HEK293 (cell line): ENCODE data around the gene EBF3.

ENCODE experiments used
- ZBTB7A ChIP-seq: fragments of 450-650 bp; formaldehyde crosslinking; IDR thresholded peaks from 2 replicates; pipeline ENCODE4 v1.5.1; 2016; ENCODE audit warnings: low read depth, missing biosample characterization, missing genetic modification characterization
- ZNF335 ChIP-seq: fragments of 450-650 bp; formaldehyde crosslinking; conservative IDR thresholded peaks from 2 replicates; pipeline ENCODE4 v1.5.1; 2016; ENCODE audit warnings: missing biosample characterization, missing genetic modification characterization
- ZNF354C ChIP-seq: fragments of 450-650 bp; formaldehyde crosslinking; IDR thresholded peaks from 2 replicates; pipeline ENCODE4 v1.5.1; 2016; ENCODE audit warnings: missing biosample characterization, missing genetic modification characterization, low read depth, borderline replicate concordance
- ZNF404 ChIP-seq: fragments of 450-650 bp; formaldehyde crosslinking; IDR thresholded peaks from 2 replicates; pipeline ENCODE4 v1.5.1; 2017; ENCODE audit warnings: missing biosample characterization, missing genetic modification characterization
- ZNF510 ChIP-seq: fragments of 450-650 bp; formaldehyde crosslinking; IDR thresholded peaks from 2 replicates; pipeline ENCODE4 v1.5.1; 2018; ENCODE audit warnings: mild to moderate bottlenecking, missing genetic modification characterization, missing biosample characterization; ENCODE audit not compliant: insufficient replicate concordance
- ZNF629 ChIP-seq: fragments of 450-650 bp; formaldehyde crosslinking; IDR thresholded peaks from 2 replicates; pipeline ENCODE4 v1.5.1; 2017; ENCODE audit warnings: missing biosample characterization, missing genetic modification characterization
- ZNF707 ChIP-seq: fragments of 450-650 bp; formaldehyde crosslinking; IDR thresholded peaks from 2 replicates; pipeline ENCODE4 v1.5.1; 2016; ENCODE audit warnings: missing biosample characterization, missing genetic modification characterization
- TF ChIP-seq, protein P1 (sequence below): fragments of 450-650 bp; formaldehyde crosslinking; IDR thresholded peaks from 2 replicates; pipeline ENCODE4 v1.5.1; 2016; ENCODE audit warnings: missing biosample characterization, missing genetic modification characterization
- TF ChIP-seq, protein P2 (sequence below): fragments of 450-650 bp; formaldehyde crosslinking; IDR thresholded peaks from 2 replicates; pipeline ENCODE4 v1.5.0; 2017; ENCODE audit warnings: missing biosample characterization, missing genetic modification characterization, borderline replicate concordance
- TF ChIP-seq, protein P3 (sequence below): fragments of 450-650 bp; formaldehyde crosslinking; IDR thresholded peaks from 2 replicates; pipeline ENCODE4 v1.5.1; 2016; ENCODE audit warnings: missing biosample characterization, missing genetic modification characterization, borderline replicate concordance
- TF ChIP-seq, protein P4 (sequence below): fragments of 450-650 bp; formaldehyde crosslinking; IDR thresholded peaks from 2 replicates; pipeline ENCODE4 v1.5.1; 2017; ENCODE audit warnings: missing biosample characterization, missing genetic modification characterization
- TF ChIP-seq, protein P5 (sequence below): fragments of 450-650 bp; formaldehyde crosslinking; IDR thresholded peaks from 2 replicates; pipeline ENCODE4 v1.5.1; 2016; ENCODE audit warnings: missing biosample characterization, missing genetic modification characterization
- TF ChIP-seq, protein P6 (sequence below): fragments of 450-650 bp; formaldehyde crosslinking; IDR thresholded peaks from 2 replicates; pipeline ENCODE4 v1.5.1; 2016; ENCODE audit warnings: missing biosample characterization, missing genetic modification characterization
- TF ChIP-seq, protein P7 (sequence below): fragments of 450-650 bp; IDR thresholded peaks from 2 replicates; pipeline ENCODE4 v1.5.1; 2018; ENCODE audit warnings: missing biosample characterization, mild to moderate bottlenecking, missing genetic modification characterization

DNA sequence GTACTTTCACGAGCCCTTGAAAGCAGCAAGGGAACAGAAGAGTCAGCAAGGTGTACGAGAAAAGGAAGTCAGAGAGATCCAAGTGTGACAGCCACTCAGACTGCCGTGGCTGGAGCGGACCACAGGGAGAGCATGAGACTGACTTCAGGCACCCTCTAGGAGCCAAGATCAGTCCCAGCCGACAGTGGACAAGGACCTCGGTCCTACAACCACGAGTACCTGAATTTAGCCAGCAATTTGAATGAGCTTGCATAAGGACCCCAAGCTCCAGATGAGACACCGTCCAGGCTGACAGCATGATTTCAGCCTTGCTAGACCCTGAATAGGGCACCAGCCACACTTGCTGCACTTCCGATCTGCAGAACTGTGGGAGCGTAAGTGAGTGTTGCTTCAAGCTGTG lies 13.7 kb upstream of the EBF3 start:
- TF ChIP-seq, protein P1, sequence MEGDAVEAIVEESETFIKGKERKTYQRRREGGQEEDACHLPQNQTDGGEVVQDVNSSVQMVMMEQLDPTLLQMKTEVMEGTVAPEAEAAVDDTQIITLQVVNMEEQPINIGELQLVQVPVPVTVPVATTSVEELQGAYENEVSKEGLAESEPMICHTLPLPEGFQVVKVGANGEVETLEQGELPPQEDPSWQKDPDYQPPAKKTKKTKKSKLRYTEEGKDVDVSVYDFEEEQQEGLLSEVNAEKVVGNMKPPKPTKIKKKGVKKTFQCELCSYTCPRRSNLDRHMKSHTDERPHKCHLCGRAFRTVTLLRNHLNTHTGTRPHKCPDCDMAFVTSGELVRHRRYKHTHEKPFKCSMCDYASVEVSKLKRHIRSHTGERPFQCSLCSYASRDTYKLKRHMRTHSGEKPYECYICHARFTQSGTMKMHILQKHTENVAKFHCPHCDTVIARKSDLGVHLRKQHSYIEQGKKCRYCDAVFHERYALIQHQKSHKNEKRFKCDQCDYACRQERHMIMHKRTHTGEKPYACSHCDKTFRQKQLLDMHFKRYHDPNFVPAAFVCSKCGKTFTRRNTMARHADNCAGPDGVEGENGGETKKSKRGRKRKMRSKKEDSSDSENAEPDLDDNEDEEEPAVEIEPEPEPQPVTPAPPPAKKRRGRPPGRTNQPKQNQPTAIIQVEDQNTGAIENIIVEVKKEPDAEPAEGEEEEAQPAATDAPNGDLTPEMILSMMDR = no peak
- TF ChIP-seq ZNF335 (tag by site-specific recombination) (no peak), ZBTB7A (tag by site-specific recombination) (no peak), ZNF354C (tag by site-specific recombination) (no peak), ZNF629 (no peak), ZNF707 (tag by site-specific recombination) (no peak), ZNF510 (tag by site-specific recombination) (no peak), ZNF404 (tag by site-specific recombination) (no peak)
- TF ChIP-seq, protein P2, sequence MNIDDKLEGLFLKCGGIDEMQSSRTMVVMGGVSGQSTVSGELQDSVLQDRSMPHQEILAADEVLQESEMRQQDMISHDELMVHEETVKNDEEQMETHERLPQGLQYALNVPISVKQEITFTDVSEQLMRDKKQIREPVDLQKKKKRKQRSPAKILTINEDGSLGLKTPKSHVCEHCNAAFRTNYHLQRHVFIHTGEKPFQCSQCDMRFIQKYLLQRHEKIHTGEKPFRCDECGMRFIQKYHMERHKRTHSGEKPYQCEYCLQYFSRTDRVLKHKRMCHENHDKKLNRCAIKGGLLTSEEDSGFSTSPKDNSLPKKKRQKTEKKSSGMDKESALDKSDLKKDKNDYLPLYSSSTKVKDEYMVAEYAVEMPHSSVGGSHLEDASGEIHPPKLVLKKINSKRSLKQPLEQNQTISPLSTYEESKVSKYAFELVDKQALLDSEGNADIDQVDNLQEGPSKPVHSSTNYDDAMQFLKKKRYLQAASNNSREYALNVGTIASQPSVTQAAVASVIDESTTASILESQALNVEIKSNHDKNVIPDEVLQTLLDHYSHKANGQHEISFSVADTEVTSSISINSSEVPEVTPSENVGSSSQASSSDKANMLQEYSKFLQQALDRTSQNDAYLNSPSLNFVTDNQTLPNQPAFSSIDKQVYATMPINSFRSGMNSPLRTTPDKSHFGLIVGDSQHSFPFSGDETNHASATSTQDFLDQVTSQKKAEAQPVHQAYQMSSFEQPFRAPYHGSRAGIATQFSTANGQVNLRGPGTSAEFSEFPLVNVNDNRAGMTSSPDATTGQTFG (tag by site-specific recombination) = no peak
- TF ChIP-seq, protein P3, sequence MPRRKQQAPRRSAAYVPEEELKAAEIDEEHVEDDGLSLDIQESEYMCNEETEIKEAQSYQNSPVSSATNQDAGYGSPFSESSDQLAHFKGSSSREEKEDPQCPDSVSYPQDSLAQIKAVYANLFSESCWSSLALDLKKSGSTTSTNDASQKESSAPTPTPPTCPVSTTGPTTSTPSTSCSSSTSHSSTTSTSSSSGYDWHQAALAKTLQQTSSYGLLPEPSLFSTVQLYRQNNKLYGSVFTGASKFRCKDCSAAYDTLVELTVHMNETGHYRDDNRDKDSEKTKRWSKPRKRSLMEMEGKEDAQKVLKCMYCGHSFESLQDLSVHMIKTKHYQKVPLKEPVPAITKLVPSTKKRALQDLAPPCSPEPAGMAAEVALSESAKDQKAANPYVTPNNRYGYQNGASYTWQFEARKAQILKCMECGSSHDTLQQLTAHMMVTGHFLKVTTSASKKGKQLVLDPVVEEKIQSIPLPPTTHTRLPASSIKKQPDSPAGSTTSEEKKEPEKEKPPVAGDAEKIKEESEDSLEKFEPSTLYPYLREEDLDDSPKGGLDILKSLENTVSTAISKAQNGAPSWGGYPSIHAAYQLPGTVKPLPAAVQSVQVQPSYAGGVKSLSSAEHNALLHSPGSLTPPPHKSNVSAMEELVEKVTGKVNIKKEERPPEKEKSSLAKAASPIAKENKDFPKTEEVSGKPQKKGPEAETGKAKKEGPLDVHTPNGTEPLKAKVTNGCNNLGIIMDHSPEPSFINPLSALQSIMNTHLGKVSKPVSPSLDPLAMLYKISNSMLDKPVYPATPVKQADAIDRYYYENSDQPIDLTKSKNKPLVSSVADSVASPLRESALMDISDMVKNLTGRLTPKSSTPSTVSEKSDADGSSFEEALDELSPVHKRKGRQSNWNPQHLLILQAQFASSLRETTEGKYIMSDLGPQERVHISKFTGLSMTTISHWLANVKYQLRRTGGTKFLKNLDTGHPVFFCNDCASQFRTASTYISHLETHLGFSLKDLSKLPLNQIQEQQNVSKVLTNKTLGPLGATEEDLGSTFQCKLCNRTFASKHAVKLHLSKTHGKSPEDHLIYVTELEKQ (tag by site-specific recombination) = no peak
- TF ChIP-seq, protein P4, sequence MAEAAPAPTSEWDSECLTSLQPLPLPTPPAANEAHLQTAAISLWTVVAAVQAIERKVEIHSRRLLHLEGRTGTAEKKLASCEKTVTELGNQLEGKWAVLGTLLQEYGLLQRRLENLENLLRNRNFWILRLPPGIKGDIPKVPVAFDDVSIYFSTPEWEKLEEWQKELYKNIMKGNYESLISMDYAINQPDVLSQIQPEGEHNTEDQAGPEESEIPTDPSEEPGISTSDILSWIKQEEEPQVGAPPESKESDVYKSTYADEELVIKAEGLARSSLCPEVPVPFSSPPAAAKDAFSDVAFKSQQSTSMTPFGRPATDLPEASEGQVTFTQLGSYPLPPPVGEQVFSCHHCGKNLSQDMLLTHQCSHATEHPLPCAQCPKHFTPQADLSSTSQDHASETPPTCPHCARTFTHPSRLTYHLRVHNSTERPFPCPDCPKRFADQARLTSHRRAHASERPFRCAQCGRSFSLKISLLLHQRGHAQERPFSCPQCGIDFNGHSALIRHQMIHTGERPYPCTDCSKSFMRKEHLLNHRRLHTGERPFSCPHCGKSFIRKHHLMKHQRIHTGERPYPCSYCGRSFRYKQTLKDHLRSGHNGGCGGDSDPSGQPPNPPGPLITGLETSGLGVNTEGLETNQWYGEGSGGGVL (tag by site-specific recombination) = no peak
- TF ChIP-seq, protein P5, sequence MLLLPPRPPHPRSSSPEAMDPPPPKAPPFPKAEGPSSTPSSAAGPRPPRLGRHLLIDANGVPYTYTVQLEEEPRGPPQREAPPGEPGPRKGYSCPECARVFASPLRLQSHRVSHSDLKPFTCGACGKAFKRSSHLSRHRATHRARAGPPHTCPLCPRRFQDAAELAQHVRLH (tag by site-specific recombination) = no peak
- TF ChIP-seq, protein P6, sequence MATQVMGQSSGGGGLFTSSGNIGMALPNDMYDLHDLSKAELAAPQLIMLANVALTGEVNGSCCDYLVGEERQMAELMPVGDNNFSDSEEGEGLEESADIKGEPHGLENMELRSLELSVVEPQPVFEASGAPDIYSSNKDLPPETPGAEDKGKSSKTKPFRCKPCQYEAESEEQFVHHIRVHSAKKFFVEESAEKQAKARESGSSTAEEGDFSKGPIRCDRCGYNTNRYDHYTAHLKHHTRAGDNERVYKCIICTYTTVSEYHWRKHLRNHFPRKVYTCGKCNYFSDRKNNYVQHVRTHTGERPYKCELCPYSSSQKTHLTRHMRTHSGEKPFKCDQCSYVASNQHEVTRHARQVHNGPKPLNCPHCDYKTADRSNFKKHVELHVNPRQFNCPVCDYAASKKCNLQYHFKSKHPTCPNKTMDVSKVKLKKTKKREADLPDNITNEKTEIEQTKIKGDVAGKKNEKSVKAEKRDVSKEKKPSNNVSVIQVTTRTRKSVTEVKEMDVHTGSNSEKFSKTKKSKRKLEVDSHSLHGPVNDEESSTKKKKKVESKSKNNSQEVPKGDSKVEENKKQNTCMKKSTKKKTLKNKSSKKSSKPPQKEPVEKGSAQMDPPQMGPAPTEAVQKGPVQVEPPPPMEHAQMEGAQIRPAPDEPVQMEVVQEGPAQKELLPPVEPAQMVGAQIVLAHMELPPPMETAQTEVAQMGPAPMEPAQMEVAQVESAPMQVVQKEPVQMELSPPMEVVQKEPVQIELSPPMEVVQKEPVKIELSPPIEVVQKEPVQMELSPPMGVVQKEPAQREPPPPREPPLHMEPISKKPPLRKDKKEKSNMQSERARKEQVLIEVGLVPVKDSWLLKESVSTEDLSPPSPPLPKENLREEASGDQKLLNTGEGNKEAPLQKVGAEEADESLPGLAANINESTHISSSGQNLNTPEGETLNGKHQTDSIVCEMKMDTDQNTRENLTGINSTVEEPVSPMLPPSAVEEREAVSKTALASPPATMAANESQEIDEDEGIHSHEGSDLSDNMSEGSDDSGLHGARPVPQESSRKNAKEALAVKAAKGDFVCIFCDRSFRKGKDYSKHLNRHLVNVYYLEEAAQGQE (tag by site-specific recombination) = no peak
- TF ChIP-seq, protein P7, sequence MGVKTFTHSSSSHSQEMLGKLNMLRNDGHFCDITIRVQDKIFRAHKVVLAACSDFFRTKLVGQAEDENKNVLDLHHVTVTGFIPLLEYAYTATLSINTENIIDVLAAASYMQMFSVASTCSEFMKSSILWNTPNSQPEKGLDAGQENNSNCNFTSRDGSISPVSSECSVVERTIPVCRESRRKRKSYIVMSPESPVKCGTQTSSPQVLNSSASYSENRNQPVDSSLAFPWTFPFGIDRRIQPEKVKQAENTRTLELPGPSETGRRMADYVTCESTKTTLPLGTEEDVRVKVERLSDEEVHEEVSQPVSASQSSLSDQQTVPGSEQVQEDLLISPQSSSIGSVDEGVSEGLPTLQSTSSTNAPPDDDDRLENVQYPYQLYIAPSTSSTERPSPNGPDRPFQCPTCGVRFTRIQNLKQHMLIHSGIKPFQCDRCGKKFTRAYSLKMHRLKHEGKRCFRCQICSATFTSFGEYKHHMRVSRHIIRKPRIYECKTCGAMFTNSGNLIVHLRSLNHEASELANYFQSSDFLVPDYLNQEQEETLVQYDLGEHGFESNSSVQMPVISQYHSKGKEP = no peak
